ENCODE results near the gene POLR2L. TPM values are rescaled to one million over a fixed set of nuclear protein-coding genes. Genes with fewer than 3 reads are reported as not detected.

POLR2L gene
- total and polyA plus RNA-seq, 2 of the 13 experiments (the other 11 are each of a cell fraction or from before 2014, with no cell fraction given) = 104 to 114 TPM

- TF ChIP-seq ZNF83 (CRISPR knock-in tag; IDR thresholded peaks at IDR 0.05; ENCODE audit: borderline replicate concordance) (peak; percentile 65; the same call in 1 of the 2 replicates), ZNF510 (CRISPR knock-in tag; IDR thresholded peaks at IDR 0.05; ENCODE audit: low read depth) (no peak), HNRNPLL (IDR thresholded peaks at IDR 0.05; ENCODE audit: low read depth, low read length, poor library complexity, severe bottlenecking) (peak; percentile 67), ZNF44 (CRISPR knock-in tag; IDR thresholded peaks at IDR 0.05) (no peak), ZNF616 (CRISPR knock-in tag; IDR thresholded peaks at IDR 0.05; ENCODE audit: low read depth) (0 out of 2 replicates have a peak, but pooled peaks have one; percentile 58), ZNF782 (CRISPR knock-in tag; IDR thresholded peaks at IDR 0.05; ENCODE audit: borderline replicate concordance) (0 out of 2 replicates have a peak, but pooled peaks have one; percentile 6), ZNF547 (CRISPR knock-in tag; IDR thresholded peaks at IDR 0.05) (peak; percentile 84), ATF2 (CRISPR knock-in tag; IDR thresholded peaks at IDR 0.05) (peak; percentile 37; the same call in 1 of the 2 replicates), HMG20A (CRISPR knock-in tag; IDR thresholded peaks at IDR 0.05; ENCODE audit: borderline replicate concordance) (no peak), FOXA3 (CRISPR knock-in tag; IDR thresholded peaks at IDR 0.05) (0 out of 2 replicates have a peak, but pooled peaks have one; percentile 28), SALL1 (CRISPR knock-in tag; IDR thresholded peaks at IDR 0.05) (peak; percentile 52; the same call in 1 of the 2 replicates), EED (CRISPR knock-in tag; IDR thresholded peaks at IDR 0.05) (no peak), RFXAP (CRISPR knock-in tag; IDR thresholded peaks at IDR 0.05; ENCODE audit: borderline replicate concordance) (0 out of 2 replicates have a peak, but pooled peaks have one; percentile 10), RFX3 (CRISPR knock-in tag; IDR thresholded peaks at IDR 0.05) (no peak), ZNF367 (CRISPR knock-in tag; IDR thresholded peaks at IDR 0.05; ENCODE audit: borderline replicate concordance) (no peak), PRMT3 (CRISPR knock-in tag; IDR thresholded peaks at IDR 0.05; ENCODE audit: borderline replicate concordance, low read depth) (peak; percentile 97), ZC3H13 (CRISPR knock-in tag; IDR thresholded peaks at IDR 0.05) (peak; percentile 86), ZNF17 (CRISPR knock-in tag; IDR thresholded peaks at IDR 0.05) (no peak), CCAR2 (optimal IDR thresholded peaks at IDR 0.05; ENCODE audit: low read depth, low read length) (no peak), ZFY (CRISPR knock-in tag; IDR thresholded peaks at IDR 0.05) (peak; percentile 90), FOXJ3 (CRISPR knock-in tag; IDR thresholded peaks at IDR 0.05; ENCODE audit: borderline replicate concordance) (no peak), PAXIP1 (CRISPR knock-in tag; conservative IDR thresholded peaks at IDR 0.05) (peak; percentile 48; the same call in 1 of the 2 replicates), MTERF4 (CRISPR knock-in tag; IDR thresholded peaks at IDR 0.05) (no peak), DNMT1 (CRISPR knock-in tag; IDR thresholded peaks at IDR 0.05) (0 out of 2 replicates have a peak, but pooled peaks have one; percentile 40), ZNF282 (IDR thresholded peaks at IDR 0.05; ENCODE audit: partially characterized antibody) (no peak)
Measured at GRCh38 chr11:842370-843002, at the start of gene POLR2L, which contains the start of gene TSPAN4 (continued).
